Sigmoid colon (tissue), 3 donors: Measurements from ENCODE around the gene OR10A4.

ENCODE experiments used
- POLR2A ChIP-seq, 2 donors: fragments of 450-650 bp; IDR thresholded peaks; one replicate each; pipeline ENCODE4 v1.6.1; 2016; ENCODE audit warnings: antibody characterized with exemption in 2 of 2, mild to moderate bottlenecking in 2 of 2, moderate library complexity in 2 of 2
- TF ChIP-seq, protein P1 (sequence below), 4 experiments: fragments of 450-650 bp in 3 of 4; fragments of 200-600 bp in 1 of 4; IDR thresholded peaks; one replicate each; pipeline ENCODE4 v1.5.1; 2016 to 2019; ENCODE audit warnings: antibody characterized with exemption in 4 of 4, mild to moderate bottlenecking in 3 of 4, moderate library complexity in 2 of 4

DNA sequence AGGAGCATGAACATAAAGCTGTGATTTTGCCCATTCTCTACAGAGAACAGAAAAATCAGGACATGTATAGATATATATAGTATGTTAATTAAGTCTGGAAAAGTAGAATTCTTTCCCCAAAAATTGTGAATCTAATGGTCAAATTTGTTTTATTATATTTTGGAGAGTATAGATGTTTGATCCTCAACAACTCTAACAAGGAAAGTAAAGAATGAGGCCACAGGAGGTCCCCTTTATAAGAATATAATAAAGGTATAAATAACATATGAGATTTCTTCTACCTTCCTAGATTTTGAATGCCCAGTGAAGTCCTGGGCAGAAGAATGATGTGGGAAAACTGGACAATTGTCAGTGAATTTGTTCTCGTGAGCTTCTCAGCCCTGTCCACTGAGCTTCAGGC is at the start of gene OR10A4:
- TF ChIP-seq, protein P1, sequence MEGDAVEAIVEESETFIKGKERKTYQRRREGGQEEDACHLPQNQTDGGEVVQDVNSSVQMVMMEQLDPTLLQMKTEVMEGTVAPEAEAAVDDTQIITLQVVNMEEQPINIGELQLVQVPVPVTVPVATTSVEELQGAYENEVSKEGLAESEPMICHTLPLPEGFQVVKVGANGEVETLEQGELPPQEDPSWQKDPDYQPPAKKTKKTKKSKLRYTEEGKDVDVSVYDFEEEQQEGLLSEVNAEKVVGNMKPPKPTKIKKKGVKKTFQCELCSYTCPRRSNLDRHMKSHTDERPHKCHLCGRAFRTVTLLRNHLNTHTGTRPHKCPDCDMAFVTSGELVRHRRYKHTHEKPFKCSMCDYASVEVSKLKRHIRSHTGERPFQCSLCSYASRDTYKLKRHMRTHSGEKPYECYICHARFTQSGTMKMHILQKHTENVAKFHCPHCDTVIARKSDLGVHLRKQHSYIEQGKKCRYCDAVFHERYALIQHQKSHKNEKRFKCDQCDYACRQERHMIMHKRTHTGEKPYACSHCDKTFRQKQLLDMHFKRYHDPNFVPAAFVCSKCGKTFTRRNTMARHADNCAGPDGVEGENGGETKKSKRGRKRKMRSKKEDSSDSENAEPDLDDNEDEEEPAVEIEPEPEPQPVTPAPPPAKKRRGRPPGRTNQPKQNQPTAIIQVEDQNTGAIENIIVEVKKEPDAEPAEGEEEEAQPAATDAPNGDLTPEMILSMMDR (IDR thresholded peaks at IDR 0.05): no peak
- TF ChIP-seq POLR2A (IDR thresholded peaks at IDR 0.05): no peak
